ENCODE measurements around the gene BROX.

The BROX gene

DNA sequence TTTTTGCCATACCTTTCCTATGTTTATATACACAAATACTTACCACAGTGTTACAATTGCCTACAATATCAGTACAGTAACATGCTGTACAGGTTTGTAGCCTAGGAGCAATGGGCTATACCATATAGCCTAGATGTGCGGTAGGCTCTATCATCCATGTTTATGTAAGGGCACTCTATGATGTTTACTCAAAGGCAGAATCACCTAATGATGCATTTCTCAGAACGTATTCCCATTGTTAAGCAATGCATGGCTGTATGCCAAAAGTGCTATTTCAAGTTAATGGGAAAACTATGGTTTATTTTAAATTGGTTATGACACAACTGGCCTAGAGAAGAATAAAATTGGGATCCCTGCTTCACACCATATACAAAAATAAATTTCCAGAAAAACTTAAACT is 65.6 kb downstream of the BROX start:
- DNase-seq (ENCODE audit: low spot score), result no peak

DNA sequence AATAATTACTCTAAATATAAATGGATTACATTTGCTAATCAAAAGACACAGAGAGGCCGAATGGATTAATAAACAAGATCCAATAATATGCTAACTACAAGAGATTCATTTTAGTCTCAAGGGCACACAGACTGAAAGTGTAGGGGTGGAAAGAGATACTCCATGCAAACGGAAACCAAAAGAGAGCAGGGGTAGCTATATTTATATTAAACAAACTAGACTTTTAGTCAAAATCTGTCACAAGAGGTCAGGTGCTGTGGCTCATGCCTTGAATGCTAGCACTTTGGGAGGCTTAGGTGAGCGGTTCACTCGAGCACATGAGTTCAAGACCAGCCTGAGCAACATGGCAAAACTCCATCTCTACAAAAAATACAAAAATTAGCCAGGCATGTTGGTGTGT is 68.9 kb downstream of the BROX start:
- no peak for DNase-seq (ENCODE audit: low spot score)

DNA sequence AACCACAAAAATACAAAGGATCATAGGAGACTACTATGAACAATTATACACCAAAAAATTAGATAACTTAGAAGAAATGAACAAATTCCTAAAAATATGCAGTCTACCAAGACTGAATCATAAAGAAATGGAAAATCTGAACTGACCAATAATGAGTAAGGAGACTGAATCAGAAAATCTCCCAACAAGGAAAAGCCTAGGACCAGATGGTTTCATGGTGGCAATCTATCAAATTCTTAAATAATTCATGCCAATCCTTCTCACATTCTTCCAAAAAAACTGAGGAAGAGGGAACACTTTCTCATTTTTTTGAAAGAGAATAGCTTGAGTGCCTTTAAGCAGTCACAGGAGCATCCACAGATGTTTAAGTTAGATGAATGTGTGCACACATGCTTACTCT is 70.7 kb downstream of the BROX start:
- DNase-seq (ENCODE audit: low spot score), result no peak

DNA sequence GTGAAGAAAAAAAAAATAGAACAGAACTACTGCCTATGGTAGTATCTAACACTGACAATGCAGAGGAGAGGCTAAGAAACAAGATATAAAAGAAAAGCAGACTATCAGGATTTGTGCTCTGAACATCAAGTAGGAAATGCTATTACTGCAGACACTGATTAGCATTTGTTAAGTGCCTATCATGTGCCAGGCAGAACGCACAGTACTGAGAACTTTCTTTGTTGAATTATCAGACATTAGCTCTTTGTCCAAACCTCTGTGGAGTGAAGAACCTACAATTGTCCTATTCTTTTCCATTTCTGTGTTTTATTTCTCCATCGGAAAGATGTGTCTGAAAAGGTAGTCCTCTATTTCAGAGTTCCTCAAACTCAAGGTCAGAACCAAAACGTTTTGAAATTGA is 72.0 kb downstream of the BROX start:
- DNase-seq (ENCODE audit: low spot score), result peak; percentile 63

All from Ammon's horn (tissue), 1 donor.